ENCODE measurements around the gene UBAC2. TPM values are rescaled to one million over a fixed set of nuclear protein-coding genes. Genes with fewer than 3 reads are reported as not detected.

UBAC2 gene
- total RNA-seq, 2 experiments from 2014 or later, result 26.8 to 28.5 TPM

- Histone ChIP-seq H3K36me3 (ENCODE audit: insufficient read depth, low read length) (no peaks in the 10 kb centered on the region), H3K9me2 (ENCODE audit: insufficient read depth, low read length) (no peaks in the 10 kb centered on the region), H3K9me3 (ENCODE audit: low read length) (no peaks in the 10 kb centered on the region), H3K4me1 (ENCODE audit: insufficient read depth, low read length, poor library complexity, severe bottlenecking) (no peaks in the 10 kb centered on the region), H3K4me2 (ENCODE audit: low read length) (no peak overlapping the region), H3K79me2 (ENCODE audit: insufficient read depth, low read depth, low read length) (no peaks in the 10 kb centered on the region), H3K4me3 (ENCODE audit: low read depth, low read length, poor library complexity, severe bottlenecking) (no peak overlapping the region), H3K27ac (ENCODE audit: low read depth, low read length, poor library complexity, severe bottlenecking) (no peak overlapping the region), H4K20me1 (ENCODE audit: insufficient read depth, low read length) (no peaks in the 10 kb centered on the region), H2AFZ (ENCODE audit: low read length) (no peak overlapping the region)
- TF ChIP-seq CTCF (conservative IDR thresholded peaks at IDR 0.05; ENCODE audit: low read length) (no peak), EZH2phosphoT487 (IDR thresholded peaks at IDR 0.05; ENCODE audit: borderline replicate concordance, low read depth, low read length) (no peak)
- intact Hi-C loops (cut with micrococcal nuclease; ENCODE audit: unreplicated experiment), result no loop called here
- no TSS peak for BruUV-seq (replicated peaks)
- ChIA-PET CTCF (ENCODE audit: unreplicated experiment) (no interaction called here), POLR2A (no interaction called here)
- no peak for DNase-seq (ENCODE audit: low spot score)
These were observed 47.4 kb upstream of the UBAC2 start for GRCh38 chr13:99153219-99153618.

GRCh38 chr13:99154064-99154463 lies 46.6 kb upstream of the UBAC2 start:
- no TSS peak for BruUV-seq (replicated peaks)
- CTCF ChIA-PET (ENCODE audit: unreplicated experiment), result no interaction called here

GRCh38 chr13:99155821-99156220 lies 44.8 kb upstream of the UBAC2 start:
- DNase-seq (ENCODE audit: low spot score), result no peak
- Histone ChIP-seq H3K79me2 (ENCODE audit: insufficient read depth, low read depth, low read length) (no peaks in the 10 kb centered on the region), H3K27ac (ENCODE audit: low read depth, low read length, poor library complexity, severe bottlenecking) (no peak overlapping the region), H3K4me1 (ENCODE audit: insufficient read depth, low read length, poor library complexity, severe bottlenecking) (no peaks in the 10 kb centered on the region), H3K4me3 (ENCODE audit: low read depth, low read length, poor library complexity, severe bottlenecking) (no peak overlapping the region), H2AFZ (ENCODE audit: low read length) (no peak overlapping the region), H3K9me2 (ENCODE audit: insufficient read depth, low read length) (no peaks in the 10 kb centered on the region), H3K36me3 (ENCODE audit: insufficient read depth, low read length) (no peaks in the 10 kb centered on the region), H3K9me3 (ENCODE audit: low read length) (no peaks in the 10 kb centered on the region), H4K20me1 (ENCODE audit: insufficient read depth, low read length) (no peaks in the 10 kb centered on the region), H3K4me2 (ENCODE audit: low read length) (no peak overlapping the region)
- BruUV-seq (replicated peaks), result no TSS peak
- TF ChIP-seq EZH2phosphoT487 (IDR thresholded peaks at IDR 0.05; ENCODE audit: borderline replicate concordance, low read depth, low read length) (no peak), CTCF (conservative IDR thresholded peaks at IDR 0.05; ENCODE audit: low read length) (no peak)
- ChIA-PET POLR2A (no interaction called here), CTCF (ENCODE audit: unreplicated experiment) (no interaction called here)
- intact Hi-C loops (cut with micrococcal nuclease; ENCODE audit: unreplicated experiment), result no loop called here

More at GRCh38 chr13:99154064-99154463, 46.6 kb upstream of the UBAC2 start:
- intact Hi-C loops (cut with micrococcal nuclease; ENCODE audit: unreplicated experiment), result no loop called here
- no peak for DNase-seq (ENCODE audit: low spot score)
- no peak overlapping the region for H3K4me3 ChIP-seq (ENCODE audit: low read depth, low read length, poor library complexity, severe bottlenecking)
- H3K4me2 ChIP-seq (ENCODE audit: low read length), result no peak overlapping the region
- TF ChIP-seq CTCF (conservative IDR thresholded peaks at IDR 0.05; ENCODE audit: low read length) (no peak), EZH2phosphoT487 (IDR thresholded peaks at IDR 0.05; ENCODE audit: borderline replicate concordance, low read depth, low read length) (no peak)
- no peaks in the 10 kb centered on the region for H4K20me1 ChIP-seq (ENCODE audit: insufficient read depth, low read length)
- H3K79me2 ChIP-seq (ENCODE audit: insufficient read depth, low read depth, low read length), result no peaks in the 10 kb centered on the region
- no peaks in the 10 kb centered on the region for H3K9me2 ChIP-seq (ENCODE audit: insufficient read depth, low read length)
- no peak overlapping the region for H3K27ac ChIP-seq (ENCODE audit: low read depth, low read length, poor library complexity, severe bottlenecking)
- H3K4me1 ChIP-seq (ENCODE audit: insufficient read depth, low read length, poor library complexity, severe bottlenecking), result no peaks in the 10 kb centered on the region
- no peak overlapping the region for H2AFZ ChIP-seq (ENCODE audit: low read length)
- H3K9me3 ChIP-seq (ENCODE audit: low read length), result no peaks in the 10 kb centered on the region
- POLR2A ChIA-PET, result interaction anchor here (0.6 kb wide), 1 partner anchor 207 kb away, joined by 5 read pairs; no protein-coding TSS in a partner anchor
- no peaks in the 10 kb centered on the region for H3K36me3 ChIP-seq (ENCODE audit: insufficient read depth, low read length)

Measured in OCI-LY7 (cell line).